SH-SY5Y (cell line): ENCODE measurements around the gene CCN2.

Experiments used
- GATA2 ChIP-seq: IDR thresholded peaks from 2 replicates; pipeline ENCODE4 v1.6.1; 2011; ENCODE audit warnings: mild to moderate bottlenecking, low read depth, low read length
- GATA3 ChIP-seq: IDR thresholded peaks from 2 replicates; pipeline ENCODE4 v1.6.1; 2011; ENCODE audit warnings: low read depth, mild to moderate bottlenecking, low read length, moderate library complexity

DNA sequence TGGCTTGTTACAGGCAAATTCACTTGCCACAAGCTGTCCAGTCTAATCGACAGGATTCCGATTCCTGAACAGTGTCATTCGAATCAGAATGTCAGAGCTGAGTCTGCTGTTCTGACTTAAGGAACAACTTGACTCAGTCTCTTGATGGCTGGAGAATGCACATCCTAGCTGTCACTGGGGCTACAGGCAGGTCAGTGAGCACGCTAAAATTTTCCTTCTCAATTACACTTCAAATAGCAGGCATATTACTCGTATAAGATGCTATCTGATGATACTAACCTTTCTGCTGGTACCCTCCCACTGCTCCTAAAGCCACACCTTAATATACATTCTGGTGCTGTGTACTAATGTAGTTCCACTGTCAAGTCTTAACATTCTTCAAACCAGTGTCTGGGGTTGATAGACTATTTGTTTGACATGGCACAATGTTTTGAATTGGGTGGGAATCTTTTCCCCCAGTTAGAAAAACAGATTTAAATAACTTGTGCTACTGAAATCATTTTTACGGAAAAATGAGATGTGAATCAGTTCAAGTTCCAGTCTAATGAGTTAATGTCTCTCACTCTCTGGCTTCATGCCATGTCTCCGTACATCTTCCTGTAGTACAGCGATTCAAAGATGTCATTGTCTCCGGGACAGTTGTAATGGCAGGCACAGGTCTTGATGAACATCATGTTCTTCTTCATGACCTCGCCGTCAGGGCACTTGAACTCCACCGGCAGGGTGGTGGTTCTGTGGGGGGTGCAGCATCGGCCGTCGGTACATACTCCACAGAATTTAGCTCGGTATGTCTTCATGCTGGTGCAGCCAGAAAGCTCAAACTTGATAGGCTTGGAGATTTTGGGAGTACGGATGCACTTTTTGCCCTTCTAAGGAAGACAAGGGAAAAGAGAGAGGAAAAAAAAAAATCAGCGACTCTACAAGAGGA lies 2.2 kb downstream of the CCN2 start:
- no peak for TF ChIP-seq GATA2
- no peak for TF ChIP-seq GATA3
